Measurements from ENCODE around the gene ROM1.

ROM1 gene

GRCh38 chr11:62632492-62632891 lies 19.4 kb downstream of the ROM1 start:
- Histone ChIP-seq H3K27ac (ENCODE audit: low read length) (no peak overlapping the region), H3K4me2 (ENCODE audit: insufficient read depth, low read length) (no peak overlapping the region), H3K4me1 (ENCODE audit: insufficient read depth, low read length) (no peaks in the 10 kb centered on the region), H3K4me3 (ENCODE audit: low read depth in 1 of 2, low read length in 2 of 2) (no peak overlapping the region), H3K36me3 (ENCODE audit: insufficient read depth, low read length) (peaks cover 93% of the 10 kb centered on the region), H3K79me2 (ENCODE audit: insufficient read depth, low read length) (peaks cover 11% of the 10 kb centered on the region), H3K9me3 (ENCODE audit: insufficient read depth, low read length, severe bottlenecking) (no peaks in the 10 kb centered on the region), H4K20me1 (ENCODE audit: insufficient read depth, low read length) (peaks cover 8% of the 10 kb centered on the region; the same call in 1 of the 2 replicates), H3K27me3 (ENCODE audit: insufficient read depth, low read length, poor library complexity) (no peaks in the 10 kb centered on the region), H2AFZ (ENCODE audit: low read depth, low read length) (no peak overlapping the region), H3K9ac (ENCODE audit: low read depth, low read length) (no peak overlapping the region)
- no peak for DNase-seq
- TF ChIP-seq CTCF (IDR thresholded peaks at IDR 0.05; ENCODE audit: borderline replicate concordance, extremely low read depth, low read length, poor library complexity, severe bottlenecking): no peak
- no peak for TF ChIP-seq EZH2 (IDR thresholded peaks at IDR 0.05; ENCODE audit: borderline replicate concordance, low read depth, low read length, severe bottlenecking)
- ATAC-seq (ENCODE audit: insufficient read depth, low read depth): no peak

GRCh38 chr11:62644220-62644619 lies 31.2 kb downstream of the ROM1 start:
- Histone ChIP-seq H3K36me3 (ENCODE audit: insufficient read depth, low read length) (peaks cover 45% of the 10 kb centered on the region), H3K4me1 (ENCODE audit: insufficient read depth, low read length) (peaks cover 36% of the 10 kb centered on the region), H2AFZ (ENCODE audit: low read depth, low read length) (no peak overlapping the region), H3K27ac (ENCODE audit: low read length) (no peak overlapping the region), H3K79me2 (ENCODE audit: insufficient read depth, low read length) (peaks cover 84% of the 10 kb centered on the region), H3K9ac (ENCODE audit: low read depth, low read length) (0 out of 2 replicates have a peak overlapping the region, but pooled peaks have one; percentile 2), H4K20me1 (ENCODE audit: insufficient read depth, low read length) (peaks cover 21% of the 10 kb centered on the region), H3K27me3 (ENCODE audit: insufficient read depth, low read length, poor library complexity) (no peaks in the 10 kb centered on the region), H3K4me3 (ENCODE audit: low read depth in 1 of 2, low read length in 2 of 2) (no peak overlapping the region), H3K4me2 (ENCODE audit: insufficient read depth, low read length) (peak overlapping the region; percentile 85; the same call in 1 of the 2 replicates), H3K9me3 (ENCODE audit: insufficient read depth, low read length, severe bottlenecking) (no peaks in the 10 kb centered on the region)
- ATAC-seq (ENCODE audit: insufficient read depth, low read depth) (no peak), DNase-seq (no peak)
- TF ChIP-seq CTCF (IDR thresholded peaks at IDR 0.05; ENCODE audit: borderline replicate concordance, extremely low read depth, low read length, poor library complexity, severe bottlenecking) (no peak), EZH2 (IDR thresholded peaks at IDR 0.05; ENCODE audit: borderline replicate concordance, low read depth, low read length, severe bottlenecking) (no peak)

DNA sequence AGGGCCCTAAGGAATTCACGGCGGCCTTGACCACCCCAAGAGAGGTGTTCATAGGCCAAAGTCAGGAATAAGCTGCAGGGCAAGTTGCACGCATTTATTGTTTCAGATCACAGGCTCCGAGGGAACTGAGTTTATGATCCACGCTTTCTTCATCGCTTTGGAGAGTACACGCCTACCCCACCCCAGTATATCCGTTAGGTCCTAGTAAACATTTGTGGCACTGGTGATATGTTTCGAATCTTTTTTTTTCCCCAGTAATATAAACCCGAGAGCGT lies 32.6 kb downstream of the ROM1 start:
- Histone ChIP-seq H3K4me2 (ENCODE audit: insufficient read depth, low read length) (peak overlapping the region; percentile 85), H3K9ac (ENCODE audit: low read depth, low read length) (peak overlapping the region; percentile 92), H3K79me2 (ENCODE audit: insufficient read depth, low read length) (peaks cover 82% of the 10 kb centered on the region), H3K4me3 (ENCODE audit: low read depth in 1 of 2, low read length in 2 of 2) (peak overlapping the region; percentile 37 to 63; a peak in 3 of 4 replicates), H2AFZ (ENCODE audit: low read depth, low read length) (peak overlapping the region; percentile 72; the same call in 1 of the 2 replicates), H3K4me1 (ENCODE audit: insufficient read depth, low read length) (peaks cover 36% of the 10 kb centered on the region), H3K36me3 (ENCODE audit: insufficient read depth, low read length) (peaks cover 47% of the 10 kb centered on the region), H3K27ac (ENCODE audit: low read length) (peak overlapping the region; percentile 87), H4K20me1 (ENCODE audit: insufficient read depth, low read length) (peaks cover 16% of the 10 kb centered on the region), H3K9me3 (ENCODE audit: insufficient read depth, low read length, severe bottlenecking) (no peaks in the 10 kb centered on the region), H3K27me3 (ENCODE audit: insufficient read depth, low read length, poor library complexity) (no peaks in the 10 kb centered on the region)
- no peak for DNase-seq
- TF ChIP-seq CTCF (IDR thresholded peaks at IDR 0.05; ENCODE audit: borderline replicate concordance, extremely low read depth, low read length, poor library complexity, severe bottlenecking): no peak
- TF ChIP-seq EZH2 (IDR thresholded peaks at IDR 0.05; ENCODE audit: borderline replicate concordance, low read depth, low read length, severe bottlenecking): no peak
- no peak for ATAC-seq (ENCODE audit: insufficient read depth, low read depth)

All from DND-41 (cell line).